ENCODE results near the gene MAGEB17.

DNA sequence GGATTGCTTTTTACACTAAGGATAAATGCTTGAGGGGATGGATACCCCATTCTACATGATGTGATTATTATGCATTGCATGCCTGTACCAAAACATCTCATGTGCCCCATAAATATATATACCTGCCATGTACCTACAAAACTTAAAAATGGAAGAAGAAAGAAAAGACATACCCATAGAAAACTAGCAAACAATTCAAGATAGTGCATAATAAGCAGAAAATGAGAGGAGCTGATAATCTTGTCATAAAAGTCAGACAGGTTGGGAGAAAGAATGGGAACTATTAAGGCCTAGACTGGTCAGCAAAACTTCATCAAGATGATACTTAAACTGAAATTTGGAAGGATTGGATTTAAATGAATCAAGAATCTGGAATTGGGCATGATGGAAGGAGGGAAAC, 21.6 kb upstream of the MAGEB17 start:
- TF ChIP-seq, protein P1, sequence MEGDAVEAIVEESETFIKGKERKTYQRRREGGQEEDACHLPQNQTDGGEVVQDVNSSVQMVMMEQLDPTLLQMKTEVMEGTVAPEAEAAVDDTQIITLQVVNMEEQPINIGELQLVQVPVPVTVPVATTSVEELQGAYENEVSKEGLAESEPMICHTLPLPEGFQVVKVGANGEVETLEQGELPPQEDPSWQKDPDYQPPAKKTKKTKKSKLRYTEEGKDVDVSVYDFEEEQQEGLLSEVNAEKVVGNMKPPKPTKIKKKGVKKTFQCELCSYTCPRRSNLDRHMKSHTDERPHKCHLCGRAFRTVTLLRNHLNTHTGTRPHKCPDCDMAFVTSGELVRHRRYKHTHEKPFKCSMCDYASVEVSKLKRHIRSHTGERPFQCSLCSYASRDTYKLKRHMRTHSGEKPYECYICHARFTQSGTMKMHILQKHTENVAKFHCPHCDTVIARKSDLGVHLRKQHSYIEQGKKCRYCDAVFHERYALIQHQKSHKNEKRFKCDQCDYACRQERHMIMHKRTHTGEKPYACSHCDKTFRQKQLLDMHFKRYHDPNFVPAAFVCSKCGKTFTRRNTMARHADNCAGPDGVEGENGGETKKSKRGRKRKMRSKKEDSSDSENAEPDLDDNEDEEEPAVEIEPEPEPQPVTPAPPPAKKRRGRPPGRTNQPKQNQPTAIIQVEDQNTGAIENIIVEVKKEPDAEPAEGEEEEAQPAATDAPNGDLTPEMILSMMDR (IDR thresholded peaks at IDR 0.05): no peak
- TF ChIP-seq EP300 (IDR thresholded peaks at IDR 0.05): no peak

Data from sigmoid colon (tissue), 4 donors.